ENCODE results near the gene PNLIPRP1. TPM values are rescaled to one million over a fixed set of nuclear protein-coding genes. Genes with fewer than 3 reads are reported as not detected.

The PNLIPRP1 gene
- total and polyA plus RNA-seq, 10 of the 15 experiments (the other 5 are each of a cell fraction or from before 2014, with no cell fraction given), result 0.74 TPM; not detected in 9

DNA sequence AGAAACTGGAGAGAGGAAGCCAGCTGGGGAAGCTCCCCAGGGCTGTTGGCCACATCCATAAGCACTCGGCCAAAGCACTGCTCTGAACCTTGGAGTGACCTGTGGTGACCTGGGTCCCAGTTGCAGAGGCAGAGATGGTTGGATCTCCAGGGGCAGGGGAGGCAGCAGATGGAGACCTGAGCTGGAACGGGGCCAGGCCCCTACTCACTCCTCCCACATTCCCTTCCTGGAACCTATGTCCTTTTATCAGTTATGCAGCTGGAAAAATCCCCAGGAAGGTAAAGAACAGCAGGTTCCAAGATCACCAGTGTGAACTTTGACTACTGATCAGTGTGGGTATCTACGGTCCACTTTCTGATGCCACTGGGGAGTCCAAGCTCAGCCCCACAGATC is 20.4 kb downstream of the PNLIPRP1 start:
- BruUV-seq (replicated peaks), result no TSS peak
- ATAC-seq (no peak), DNase-seq (ENCODE audit: low read depth, low spot score) (no peak), FAIRE-seq (no peak)
- WGBS (ENCODE audit: insufficient coverage, insufficient replicate concordance, low lambda C conversion rate, missing lambda C conversion rate), result 25% methylated on average over 3 of the region's 3 CpGs
- no peaks in the 10 kb centered on the region for H4K20me1 ChIP-seq (ENCODE audit: control insufficient read depth, insufficient read depth)
- H3K4me1 ChIP-seq (ENCODE audit: control insufficient read depth, insufficient read depth, low read length), result no peaks in the 10 kb centered on the region
- no peak overlapping the region for H3K4me2 ChIP-seq (ENCODE audit: control insufficient read depth, insufficient read depth)
- ChIA-PET POLR2A (no interaction called here), SMC1A (ENCODE audit: uncharacterized antibody, unreplicated experiment) (no interaction called here), RAD21 (ENCODE audit: unreplicated experiment) (no interaction called here), CTCF (interaction anchor here (0.9 kb wide), 1 partner anchor 89 kb away, joined by 3 read pairs; no protein-coding TSS in a partner anchor)
- intact Hi-C loops (cut with micrococcal nuclease; ENCODE audit: unreplicated experiment), result no loop called here
- H3K36me3 ChIP-seq (ENCODE audit: control insufficient read depth in 2 of 2, insufficient read depth in 2 of 2, low read length in 1 of 2), result no peaks in the 10 kb centered on the region
- TF ChIP-seq RAD21 (IDR thresholded peaks at IDR 0.05; ENCODE audit: insufficient read depth, low read depth, low read length) (no peak), POLR2AphosphoS2 (IDR thresholded peaks at IDR 0.05; ENCODE audit: low read depth, low read length) (no peak), ZNF384 (IDR thresholded peaks at IDR 0.05; ENCODE audit: borderline replicate concordance, low read depth, low read length) (no peak), FOXK2 (IDR thresholded peaks at IDR 0.05) (no peak), RFX5 (IDR thresholded peaks at IDR 0.05; ENCODE audit: low read depth, low read length) (no peak), BRCA1 (IDR thresholded peaks at IDR 0.05; ENCODE audit: low read depth, low read length) (no peak), SIN3A (IDR thresholded peaks at IDR 0.05; ENCODE audit: low read depth, low read length) (no peak)
- TF ChIP-seq, protein P1, sequence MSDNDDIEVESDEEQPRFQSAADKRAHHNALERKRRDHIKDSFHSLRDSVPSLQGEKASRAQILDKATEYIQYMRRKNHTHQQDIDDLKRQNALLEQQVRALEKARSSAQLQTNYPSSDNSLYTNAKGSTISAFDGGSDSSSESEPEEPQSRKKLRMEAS (IDR thresholded peaks at IDR 0.05; ENCODE audit: low read depth, low read length), result no peak
- no peaks in the 10 kb centered on the region for H3K79me2 ChIP-seq (ENCODE audit: control insufficient read depth, insufficient read depth, low read length)
- no peaks in the 10 kb centered on the region for H3K27me3 ChIP-seq (replicated peaks in 1 of 2; ENCODE audit: control insufficient read depth in 2 of 2, insufficient read depth in 2 of 2, low read length in 1 of 2)
- no peak overlapping the region for H3K4me3 ChIP-seq
- no peak overlapping the region for H2AFZ ChIP-seq (ENCODE audit: control insufficient read depth, low read depth, low read length)
- in situ Hi-C loops (cut with MboI), result no loop called here
- no peak overlapping the region for H3K9ac ChIP-seq (ENCODE audit: control insufficient read depth, insufficient read depth, low read length)
- H3K27ac ChIP-seq (ENCODE audit: control insufficient read depth, insufficient read depth), result no peak overlapping the region
- no peaks in the 10 kb centered on the region for H3K9me3 ChIP-seq (replicated peaks; ENCODE audit: control insufficient read depth, insufficient read depth, low read length)
